HG03469 (cell line): ENCODE data around the gene PDK3.

Source experiments
- ATAC-seq: cut with Tn5 transposase; IDR thresholded peaks from one replicate; pipeline ENCODE4 v1.9.1; 2021; ENCODE audit warnings: mild to moderate bottlenecking, moderate library complexity, moderate number of reproducible peaks; ENCODE audit not compliant: unreplicated experiment

The PDK3 gene

GRCh38 chrX:24547961-24548360, 82.9 kb downstream of the PDK3 start:
- no peak for ATAC-seq

GRCh38 chrX:24550166-24550565, 85.1 kb downstream of the PDK3 start:
- no peak for ATAC-seq

GRCh38 chrX:24553011-24553410, 87.9 kb downstream of the PDK3 start:
- no peak for ATAC-seq

- no peak for ATAC-seq
These were observed 96.0 kb downstream of the PDK3 start for GRCh38 chrX:24561121-24561520.

- ATAC-seq: no peak
These were observed 98.4 kb downstream of the PDK3 start for GRCh38 chrX:24563291-24564010.

GRCh38 chrX:24566240-24566639, 101.2 kb downstream of the PDK3 start:
- no peak for ATAC-seq

- no peak for ATAC-seq
These were observed 102.1 kb downstream of the PDK3 start for GRCh38 chrX:24567169-24567568.

GRCh38 chrX:24574743-24575142, 109.7 kb downstream of the PDK3 start:
- ATAC-seq: no peak

- no peak for ATAC-seq
These were observed 110.4 kb downstream of the PDK3 start for GRCh38 chrX:24575496-24575895.

- ATAC-seq: no peak
These were observed 112.0 kb downstream of the PDK3 start for GRCh38 chrX:24577091-24577490.
